SHP77 treated with DMSO at 0.1 percent for 48 hours (cell line): ENCODE measurements around the gene RNF11.
"Not testable (repeated sequence)": the region's sequence is repeated elsewhere in the genome, so short reads cannot be mapped to it uniquely, and the experiment has no call there.

Experiments
- DNase-seq: peaks from one replicate; lab custom pipeline; 2025; lab: John Stamatoyannopoulos, UW

RNF11 gene, protein sequence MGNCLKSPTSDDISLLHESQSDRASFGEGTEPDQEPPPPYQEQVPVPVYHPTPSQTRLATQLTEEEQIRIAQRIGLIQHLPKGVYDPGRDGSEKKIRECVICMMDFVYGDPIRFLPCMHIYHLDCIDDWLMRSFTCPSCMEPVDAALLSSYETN

DNA sequence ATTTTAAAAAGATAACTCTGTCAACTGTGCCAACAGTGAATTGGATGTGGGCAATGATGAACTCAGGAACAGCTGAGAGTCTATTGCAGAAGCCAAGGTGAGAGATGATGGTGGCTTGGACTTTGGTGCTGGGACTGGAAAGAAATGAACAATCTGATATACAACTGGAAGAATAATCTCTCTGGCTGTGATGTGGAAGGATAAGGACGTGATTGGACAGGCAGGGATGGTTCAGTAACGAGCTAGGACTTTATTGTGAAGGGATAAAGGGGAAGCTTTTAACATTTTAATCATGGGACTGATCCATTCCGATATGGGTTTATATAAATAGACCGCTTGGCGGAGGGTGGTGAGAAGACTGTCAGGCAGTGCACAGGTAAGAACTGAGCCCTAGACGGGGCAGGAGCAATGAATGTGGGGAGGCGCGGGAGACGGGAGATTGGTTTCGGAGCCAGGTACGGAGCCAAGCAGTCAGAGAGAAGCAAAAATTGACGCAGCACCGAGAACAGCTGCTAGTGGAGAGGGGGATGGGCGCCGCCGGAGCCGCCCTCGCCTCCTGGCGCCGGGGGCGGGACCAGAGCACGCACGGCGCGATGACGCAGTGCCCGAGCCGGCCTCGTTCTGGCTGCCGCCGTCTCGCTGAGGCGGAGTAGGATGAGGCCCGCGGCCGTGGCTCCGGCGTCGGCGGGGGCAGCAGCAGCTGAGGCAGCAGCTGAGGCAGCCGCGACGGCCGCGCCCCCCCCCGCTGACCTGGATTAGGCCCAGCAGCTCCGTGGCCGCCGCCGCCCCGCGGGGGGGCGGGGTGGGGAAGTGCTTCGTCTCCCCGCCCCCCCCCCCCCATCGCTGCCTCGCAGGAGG lies at the start of gene RNF11:
Gene RNF11, plus strand, starts transcription at position 601 of the 858 bp plus-strand sequence. CDS start 484 bp downstream, outside the sequence.
- peak; percentile 67 for DNase-seq

DNA sequence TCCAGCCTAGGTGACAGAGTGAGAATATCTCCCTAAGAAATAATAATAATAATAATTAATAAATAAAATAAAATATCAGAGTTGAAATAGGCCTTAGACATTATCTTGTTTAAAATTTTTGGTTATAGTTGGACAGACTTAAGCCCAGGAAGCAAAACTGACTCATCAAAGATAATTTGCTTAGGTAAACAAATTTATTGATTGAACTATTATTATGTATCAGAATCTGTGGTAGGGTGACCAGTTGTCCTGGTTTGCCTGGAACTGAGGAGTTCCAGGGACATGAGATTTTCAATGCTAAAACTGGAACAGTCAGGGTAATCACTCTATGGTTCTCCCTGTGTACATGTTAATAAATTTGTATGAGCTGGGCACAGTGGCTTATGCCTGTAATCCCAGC lies 47.8 kb upstream of the RNF11 start:
- DNase-seq = no peak

DNA sequence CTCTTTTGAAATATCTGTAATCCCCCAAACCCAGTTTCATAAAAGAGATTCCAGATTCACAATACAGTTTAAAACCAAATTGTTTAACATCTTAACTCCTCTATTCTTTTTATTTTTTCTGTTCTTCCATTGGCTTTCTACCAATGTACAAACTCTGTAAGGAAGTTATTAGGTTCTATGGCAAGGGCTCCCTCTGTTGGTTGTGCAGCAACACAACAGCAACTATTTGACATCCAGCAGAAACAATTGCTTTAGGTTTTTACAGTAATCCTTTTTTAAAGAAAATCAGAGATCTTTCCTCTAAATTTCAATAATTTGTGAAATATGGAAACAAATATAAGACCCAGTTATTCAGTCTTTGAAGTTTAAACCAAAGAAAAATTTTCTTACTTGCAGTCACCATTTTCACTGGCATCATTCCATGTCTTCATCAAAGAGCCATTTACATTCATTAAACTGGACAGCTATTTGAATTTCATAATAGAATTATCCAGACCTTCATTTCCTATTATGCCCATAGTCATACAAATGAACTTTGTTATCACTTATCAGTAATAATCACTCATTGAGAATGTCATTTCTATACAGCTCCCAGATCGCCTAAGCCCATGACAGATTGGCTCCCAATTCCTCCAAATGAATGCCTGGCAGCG lies 46.5 kb upstream of the RNF11 start:
- DNase-seq = peak; percentile 5

DNA sequence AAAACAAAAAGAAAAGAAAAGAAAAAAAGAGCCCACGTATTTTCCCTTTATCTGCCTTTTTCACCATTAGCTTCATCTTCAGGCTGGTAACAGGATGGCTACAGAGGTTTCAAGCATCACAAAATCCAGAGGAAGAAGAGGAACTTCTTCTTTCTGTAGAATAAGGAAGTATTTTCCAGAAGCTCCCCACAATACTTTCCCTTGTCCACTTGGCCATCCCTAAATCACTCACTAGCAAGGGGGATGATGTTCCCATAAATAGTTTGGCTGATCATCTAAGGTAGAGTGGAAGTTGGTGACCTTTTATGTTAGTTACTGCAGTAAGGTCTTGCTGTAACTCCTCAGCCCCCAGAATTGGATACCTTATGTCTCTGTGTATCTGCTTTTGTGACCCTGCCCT lies 45.1 kb upstream of the RNF11 start:
- no peak for DNase-seq

DNA sequence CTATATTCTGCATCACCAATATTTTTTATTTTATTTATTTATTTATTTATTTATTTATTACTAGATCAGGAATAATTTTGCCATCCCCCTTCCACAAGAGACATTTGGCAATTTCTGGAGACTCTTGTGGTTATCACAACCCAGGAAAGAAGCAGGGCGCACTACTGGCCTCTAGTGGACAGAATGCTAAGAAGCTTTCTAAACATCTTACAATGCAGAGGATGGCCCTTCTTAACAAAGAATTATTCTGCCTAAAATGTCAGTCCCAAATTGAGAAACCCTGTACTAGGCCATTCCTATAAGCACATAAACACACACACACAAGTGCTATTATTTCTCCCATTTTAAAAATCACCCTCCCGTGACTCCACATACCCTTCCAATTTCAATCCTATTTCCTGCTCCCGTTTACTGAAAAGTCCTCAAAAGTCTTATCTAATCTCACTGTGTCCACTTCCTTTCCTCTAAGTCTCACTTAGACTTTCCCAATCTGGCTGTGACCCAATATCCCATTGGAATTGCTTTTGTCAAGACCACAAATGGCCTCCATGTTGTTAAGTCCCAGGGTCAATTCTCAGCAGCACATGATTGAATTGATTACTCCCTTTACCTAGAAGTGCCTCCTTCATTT lies 43.7 kb upstream of the RNF11 start:
- peak; percentile 21 for DNase-seq

DNA sequence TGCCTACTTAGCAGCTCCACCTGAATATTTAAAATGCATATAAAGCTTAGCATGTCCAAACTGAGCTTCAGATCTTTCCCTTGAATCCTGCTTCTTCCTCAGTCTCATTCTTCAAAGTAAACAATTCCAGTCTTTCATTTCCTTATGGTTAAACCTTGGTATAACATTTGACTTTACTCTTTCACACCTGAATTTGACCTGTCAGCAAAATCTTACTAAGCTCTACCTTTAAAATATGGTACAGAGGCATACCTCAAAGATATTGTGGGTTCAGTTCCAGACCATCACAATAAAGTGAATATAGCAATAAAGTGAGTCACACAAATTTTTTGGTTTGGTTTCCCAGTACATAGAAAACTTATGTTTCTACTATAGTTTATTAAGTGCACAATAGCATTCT lies 42.5 kb upstream of the RNF11 start:
- DNase-seq = no peak

DNA sequence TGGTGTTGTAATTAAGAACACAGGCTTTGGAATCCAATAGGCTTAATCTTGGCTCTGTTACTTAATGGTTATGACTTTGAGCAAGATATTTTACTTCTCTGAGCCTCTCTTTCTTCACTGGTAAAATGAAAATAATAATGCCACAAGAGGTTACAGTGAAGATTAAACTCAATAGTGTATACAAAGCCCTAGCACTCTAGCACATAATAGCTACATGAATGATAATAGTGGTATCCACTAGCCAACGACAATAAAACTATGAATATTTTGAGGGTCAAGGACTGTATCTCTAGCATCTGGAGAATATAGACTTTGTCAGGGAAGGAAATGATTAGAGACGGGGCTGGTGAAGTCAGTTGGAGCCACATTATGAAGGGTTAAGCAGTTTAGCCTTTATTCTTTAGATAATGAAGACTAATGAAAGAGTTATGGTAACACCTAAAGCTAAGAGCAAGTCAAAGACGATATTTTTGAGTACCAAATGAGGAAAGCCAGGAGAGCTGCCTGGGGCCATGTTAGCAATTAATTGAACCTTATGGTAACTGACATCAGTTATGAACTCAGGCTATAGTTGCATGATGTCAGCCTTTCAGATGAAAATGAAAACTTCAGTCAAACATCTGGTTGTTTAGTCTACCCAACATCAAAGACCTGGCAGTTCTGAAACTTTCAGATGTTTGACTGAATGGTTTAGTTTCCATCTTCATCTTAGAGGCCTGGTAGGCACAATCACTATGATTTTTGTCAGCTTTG lies 32.8 kb upstream of the RNF11 start:
- DNase-seq = no peak

DNA sequence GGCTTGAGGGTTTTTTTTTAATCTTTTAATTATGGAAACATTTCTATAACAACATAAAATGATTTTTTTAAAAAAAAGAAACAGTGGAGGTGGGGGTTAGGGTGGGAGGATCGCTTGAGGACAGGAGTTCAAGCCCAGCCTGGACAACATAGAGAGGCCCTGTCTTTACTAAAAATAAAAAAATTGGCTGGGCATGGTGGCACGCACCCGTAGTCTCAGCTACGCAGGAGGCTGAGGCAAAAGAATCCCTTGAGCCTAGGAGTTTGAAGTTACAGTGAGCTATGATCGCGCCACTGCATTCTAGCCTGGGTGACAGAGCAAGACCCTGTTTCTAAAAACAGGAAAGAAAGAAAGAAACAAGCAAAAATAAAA lies 32.2 kb upstream of the RNF11 start:
- DNase-seq = no peak

DNA sequence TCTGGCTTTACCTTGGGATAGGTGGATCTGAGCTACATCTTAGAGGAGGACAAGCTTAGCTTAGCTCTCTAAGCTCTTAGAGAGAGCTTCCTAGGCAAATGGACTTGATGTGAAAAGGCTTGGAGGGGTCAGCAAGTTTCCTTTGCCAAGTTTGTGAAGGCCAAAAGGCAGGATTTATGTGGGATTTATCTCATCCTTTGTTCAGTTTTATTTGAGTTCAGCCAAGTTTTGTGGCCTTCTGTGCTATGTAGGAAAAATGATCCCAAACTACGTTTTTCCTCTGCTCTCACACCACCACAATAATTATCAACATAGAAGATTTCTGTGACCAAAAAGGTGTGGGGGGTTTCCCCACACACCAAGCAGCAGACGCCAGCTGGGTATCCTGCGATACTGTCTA lies 26.0 kb upstream of the RNF11 start:
- DNase-seq = no peak

DNA sequence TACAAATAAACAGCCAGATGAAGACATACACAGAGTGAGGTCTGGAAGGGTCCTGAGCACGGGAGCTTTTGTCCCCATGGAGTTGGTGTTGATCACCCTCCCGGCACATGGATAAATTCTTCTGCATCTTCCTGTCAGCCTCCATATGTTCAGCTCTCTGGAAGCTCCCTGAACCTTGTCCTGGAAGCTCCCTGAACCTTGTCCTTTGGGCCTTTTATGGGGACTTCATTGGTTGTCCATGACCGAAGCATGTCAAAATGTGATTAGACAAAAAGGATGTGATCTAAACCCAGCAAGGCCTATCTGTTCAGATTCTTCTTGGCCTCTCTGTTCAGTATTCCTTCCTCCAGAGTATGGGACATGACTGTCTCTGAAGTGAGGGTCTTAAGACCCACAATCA lies 25.4 kb upstream of the RNF11 start:
- DNase-seq = no peak

DNA sequence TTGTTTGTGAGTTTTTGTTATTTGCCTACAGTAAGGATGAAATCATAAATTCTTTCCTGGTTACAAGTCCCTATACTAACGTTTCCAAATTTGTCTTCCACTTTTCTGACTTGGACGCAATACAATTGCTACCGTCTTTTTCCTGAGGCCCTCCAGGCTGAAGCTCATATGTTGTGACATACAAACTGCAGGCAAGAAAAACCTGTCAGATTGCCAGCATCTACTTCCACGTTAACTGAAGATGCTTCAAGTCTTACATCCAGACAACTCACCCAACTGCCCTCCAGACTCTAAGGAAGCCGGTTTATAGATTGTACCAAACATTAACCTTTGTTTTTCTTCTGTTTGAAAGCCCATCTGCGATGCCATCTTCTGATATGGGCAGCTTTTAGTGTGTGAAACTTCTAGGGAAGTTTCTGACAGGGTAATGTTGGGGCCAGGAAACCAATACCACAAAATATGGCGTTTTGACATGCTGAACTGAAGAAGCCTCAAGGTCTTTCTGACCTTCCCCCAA lies 21.4 kb upstream of the RNF11 start:
- no peak for DNase-seq

DNA sequence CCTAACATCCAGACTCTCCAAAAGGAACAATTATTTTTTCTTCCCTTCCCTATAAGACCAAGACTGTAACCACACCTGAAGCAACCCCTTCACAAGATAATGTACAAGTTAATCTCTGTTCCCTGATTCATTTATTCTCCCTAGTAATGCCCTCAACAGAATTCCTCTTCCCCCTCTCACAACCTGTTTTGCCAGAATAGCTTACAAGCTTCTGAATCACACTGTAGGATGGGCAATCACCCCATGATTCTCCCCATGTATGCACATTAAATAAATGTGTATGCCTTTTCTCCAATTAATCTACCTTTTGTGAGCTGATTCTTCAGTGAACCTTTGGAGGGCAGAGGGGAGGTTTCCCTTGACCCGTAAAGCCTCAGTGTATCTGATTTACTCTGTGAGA lies 20.9 kb upstream of the RNF11 start:
- no peak for DNase-seq

DNA sequence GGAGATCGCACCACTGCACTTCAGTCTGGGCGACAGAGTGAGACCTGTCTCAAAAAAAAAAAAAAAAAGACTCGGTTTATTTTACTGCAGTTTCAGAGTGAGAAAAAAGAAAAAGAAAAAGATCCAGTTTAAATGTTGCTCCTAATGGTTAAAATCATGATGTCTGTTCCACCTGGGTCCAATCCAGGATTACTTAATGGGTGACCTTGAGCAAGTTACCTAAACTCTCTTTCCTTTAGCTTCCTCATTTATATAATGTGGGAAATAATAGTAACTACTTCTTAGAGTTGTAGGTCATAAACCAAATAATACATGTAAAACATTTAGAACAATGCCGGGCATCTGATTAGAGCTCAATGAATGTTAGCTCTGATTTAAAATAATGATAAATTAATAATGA lies 19.4 kb upstream of the RNF11 start:
- DNase-seq = no peak

DNA sequence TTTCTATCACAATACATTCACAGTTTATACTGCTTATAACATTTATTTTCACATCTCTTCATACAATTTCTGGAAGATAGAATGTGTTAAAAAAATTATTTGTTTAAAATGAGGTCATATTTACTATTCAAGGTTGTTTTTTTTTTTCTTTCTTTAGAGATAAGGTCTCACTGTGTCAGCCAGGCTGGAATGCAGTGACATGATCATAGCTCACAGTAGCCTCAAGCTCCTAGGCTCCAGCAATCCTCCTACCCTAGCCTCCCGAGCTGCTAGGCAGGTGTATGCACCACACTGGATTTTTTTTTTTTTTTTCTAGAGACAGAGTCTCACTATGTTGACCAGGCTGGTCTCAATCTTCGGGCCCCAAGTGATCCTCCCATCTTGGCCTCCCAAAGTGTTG lies 19.0 kb upstream of the RNF11 start:
- DNase-seq = no peak

DNA sequence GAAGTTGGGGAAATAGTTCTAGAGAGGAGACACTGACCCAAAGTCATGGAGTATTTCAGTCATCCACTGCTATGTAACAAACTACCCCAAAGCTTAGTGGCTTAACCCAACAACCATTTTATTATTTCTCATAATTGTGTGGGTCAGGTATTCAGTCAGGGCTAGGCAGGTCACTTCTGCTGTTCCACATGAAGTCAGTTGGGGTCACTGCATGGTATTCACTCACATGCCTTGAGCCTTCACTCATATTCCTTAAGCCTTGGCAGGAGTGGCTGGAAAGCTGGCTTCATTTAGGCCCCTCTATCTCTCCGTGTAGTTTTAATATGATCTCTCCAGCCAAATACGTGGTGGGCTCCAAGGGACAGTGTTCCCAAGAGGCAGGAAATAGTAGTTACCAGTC lies 17.5 kb upstream of the RNF11 start:
- no peak for DNase-seq

DNA sequence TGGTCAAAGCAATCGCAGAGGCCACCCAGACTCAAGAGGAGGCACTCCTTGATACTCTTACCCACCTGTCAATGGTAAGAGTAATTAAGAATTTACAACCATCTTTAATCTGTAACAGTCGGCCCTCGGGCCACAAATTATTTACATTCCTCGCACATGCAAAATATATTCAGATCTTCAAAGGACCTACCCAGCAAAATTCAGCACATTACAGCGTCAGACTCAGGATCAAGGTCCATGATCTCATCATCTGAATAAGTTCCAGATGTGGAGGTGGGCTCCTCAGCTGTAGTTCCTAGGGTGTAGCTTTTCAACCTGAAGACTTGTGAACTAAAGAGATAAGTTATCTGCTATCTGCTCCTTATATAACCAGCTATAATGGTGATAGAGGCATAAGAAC lies 17.1 kb upstream of the RNF11 start:
- no peak for DNase-seq

DNA sequence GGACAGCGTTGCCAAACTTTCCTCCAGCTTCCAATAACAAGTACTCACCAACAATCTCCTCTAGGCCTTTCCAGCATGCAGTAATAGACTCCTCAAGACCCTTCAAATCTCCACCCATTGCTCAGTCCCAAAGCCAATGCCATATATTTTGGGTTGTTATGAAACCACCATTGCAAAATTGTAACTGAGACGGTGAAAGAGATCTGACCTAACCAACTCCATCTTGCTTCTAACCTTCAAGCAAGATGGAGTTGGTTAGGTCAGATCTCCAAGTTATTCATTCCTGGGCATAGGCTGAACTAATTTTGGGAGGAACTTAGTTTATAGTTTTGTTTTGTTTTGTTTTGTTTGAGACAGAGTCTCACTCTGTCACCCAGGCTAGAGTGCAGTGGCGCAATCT lies 14.5 kb upstream of the RNF11 start:
- DNase-seq = not testable (repeated sequence)

DNA sequence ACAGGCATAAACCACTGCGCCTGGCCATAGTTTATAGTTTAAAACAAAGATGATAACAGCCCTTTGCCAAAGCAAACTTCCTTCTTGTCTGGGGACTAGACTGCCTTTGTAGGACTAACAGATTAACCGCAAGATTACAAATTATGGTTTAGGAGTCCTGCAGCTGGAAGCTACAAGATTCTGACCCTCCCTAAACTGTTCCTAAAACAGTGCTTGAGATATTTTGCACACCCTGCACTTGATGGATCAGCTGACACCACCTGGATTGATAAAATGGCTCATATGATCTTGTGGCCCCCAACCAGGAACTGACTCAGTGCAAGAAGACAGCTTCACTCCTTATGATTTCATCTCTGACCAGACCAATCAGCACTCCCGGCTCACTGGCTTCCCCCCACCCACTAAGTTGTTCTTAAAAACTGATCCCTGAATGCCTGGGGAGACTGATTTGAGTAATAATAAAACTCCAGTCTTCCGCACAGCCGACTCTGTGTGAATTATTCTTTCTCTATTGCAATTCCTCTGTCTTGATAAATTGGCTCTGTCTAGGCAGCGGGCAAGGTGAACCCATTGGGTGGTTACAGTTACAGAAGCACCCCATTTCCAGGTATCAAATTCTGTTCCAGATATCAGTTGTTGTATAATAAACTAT lies 13.8 kb upstream of the RNF11 start:
- DNase-seq = no peak

DNA sequence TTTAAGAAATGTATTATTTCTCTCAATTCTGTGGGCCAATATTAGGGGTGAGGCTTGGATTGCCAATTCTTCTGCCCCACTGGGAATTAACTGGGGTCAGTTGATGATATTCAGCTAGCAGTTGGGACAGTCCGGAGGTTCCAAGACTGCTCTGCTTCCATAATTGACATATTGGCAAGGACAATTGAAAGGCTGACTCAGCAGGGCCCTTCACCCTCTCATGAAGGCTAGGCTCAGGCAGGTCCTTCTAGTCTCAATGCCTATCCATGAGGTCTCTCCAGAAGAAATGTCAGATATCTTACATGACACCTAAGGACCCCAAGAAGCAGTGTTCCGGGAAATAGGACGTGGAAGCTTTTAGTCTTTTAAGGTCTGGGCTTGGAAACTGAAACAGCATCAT lies 13.3 kb upstream of the RNF11 start:
- DNase-seq = no peak

DNA sequence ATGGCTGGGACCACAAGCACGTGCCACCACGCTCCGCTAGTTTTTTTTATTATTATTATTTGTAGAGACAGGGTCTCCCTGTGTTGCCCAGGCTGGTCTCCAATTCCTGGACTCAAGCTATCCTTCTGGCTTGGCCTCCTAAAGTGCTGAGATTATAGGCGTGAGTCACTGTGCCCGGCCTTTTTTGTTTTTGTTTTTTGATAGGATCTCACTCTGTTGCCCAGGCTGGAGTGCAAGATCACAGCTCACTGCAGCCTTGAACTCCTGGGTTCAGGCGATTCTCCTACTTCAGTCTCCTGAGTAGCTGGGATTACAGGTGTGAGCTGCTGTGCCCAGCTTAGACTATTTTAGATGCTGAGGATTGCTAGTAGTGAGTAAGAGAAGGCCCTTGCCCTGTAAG lies 11.8 kb upstream of the RNF11 start:
- no peak for DNase-seq

DNA sequence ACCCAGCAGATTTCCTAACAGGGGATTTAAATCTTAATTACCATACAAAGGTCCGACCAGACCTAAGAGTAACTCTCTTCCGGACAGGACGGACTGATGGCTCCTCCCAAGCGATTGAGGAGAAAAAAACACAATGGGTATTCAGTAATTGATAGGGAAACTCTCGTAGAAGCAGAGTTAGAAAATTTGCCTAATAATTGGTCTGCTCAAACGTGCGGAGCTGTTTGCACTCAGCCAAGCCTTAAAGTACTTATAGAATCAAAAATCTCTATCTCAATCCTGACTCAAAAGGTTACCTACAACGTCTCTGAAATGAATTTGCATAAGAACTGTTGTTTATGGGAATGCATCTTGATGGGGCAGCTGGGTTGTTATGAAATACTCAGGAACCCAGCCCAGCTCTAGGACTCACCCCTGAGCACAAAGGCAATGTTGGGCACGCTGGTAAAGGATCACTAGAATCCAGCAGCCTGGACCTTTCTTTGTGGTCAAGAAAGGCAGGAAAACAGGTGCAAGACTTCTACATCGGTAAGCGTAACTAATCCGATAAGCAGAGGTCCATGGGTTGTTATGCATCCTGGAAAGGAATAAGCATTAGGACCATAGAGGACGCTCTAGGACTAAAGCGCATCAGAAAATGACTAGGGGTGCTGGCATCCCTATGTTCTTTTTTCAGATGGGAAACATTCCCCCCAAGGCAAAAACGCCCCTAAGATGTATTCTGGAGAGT lies 8.7 kb upstream of the RNF11 start:
- not testable (repeated sequence) for DNase-seq
